ENCODE data around the gene XPC. TPM values are rescaled to one million over a fixed set of nuclear protein-coding genes. Genes with fewer than 3 reads are reported as not detected.

Gene XPC
- total RNA-seq, 4 donors from 2014 or later: 27.6 to 73.0 (median 34.4) TPM

GRCh38 chr3:14211621-14212020 is 33.2 kb upstream of the XPC start:
- WGBS, 2 donors (ENCODE audit: low coverage in 1 of 2): 73 to 78% methylated on average over 4 of the region's 4 CpGs
- no peaks in the 10 kb centered on the region for H3K4me1 ChIP-seq

DNA sequence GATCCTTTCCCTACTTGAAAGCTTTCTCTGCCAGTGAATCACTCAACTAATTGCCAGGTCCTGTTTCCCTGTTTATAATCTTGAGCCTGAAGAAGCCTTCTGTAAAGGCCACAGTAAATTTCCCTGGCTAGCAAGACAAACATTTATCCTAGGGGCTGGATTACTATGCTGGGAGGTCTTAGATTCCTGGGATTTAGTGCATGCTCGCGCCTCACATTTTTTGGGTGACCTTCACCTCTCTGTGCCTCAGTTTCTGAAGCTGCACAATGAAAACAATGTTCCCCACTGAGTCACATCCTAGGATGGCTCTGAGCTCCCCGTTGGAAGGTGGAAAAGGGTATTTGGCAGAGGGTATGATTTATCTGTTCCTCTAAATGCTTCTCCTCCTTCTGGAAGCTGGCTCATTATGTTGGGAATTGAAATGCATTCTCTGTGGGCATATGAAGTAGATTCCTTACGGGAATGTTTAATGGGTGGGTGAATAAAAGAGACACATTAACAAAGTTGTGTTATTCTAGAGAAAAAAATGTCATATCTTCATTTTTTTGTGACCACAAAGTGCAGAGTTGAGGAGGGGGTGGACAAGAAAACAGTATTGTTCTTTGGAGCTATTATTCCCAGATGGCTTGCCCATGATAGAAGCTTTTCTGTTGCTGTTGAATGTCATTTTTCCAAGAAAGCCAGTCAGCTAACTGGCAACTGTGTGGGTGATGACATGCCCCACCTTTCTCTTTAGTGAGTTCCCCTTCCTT is 32.6 kb upstream of the XPC start:
- no peak for TF ChIP-seq POLR2AphosphoS5 (IDR thresholded peaks at IDR 0.05)
- no peak overlapping the region for H3K4me3 ChIP-seq
- no peaks in the 10 kb centered on the region for H3K27me3 ChIP-seq
- no peaks in the 10 kb centered on the region for H3K4me1 ChIP-seq
- H3K27ac ChIP-seq: no peak overlapping the region
- H3K9me3 ChIP-seq: no peaks in the 10 kb centered on the region
- 50 to 71% methylated on average over 1 to 3 of the region's 4 CpGs for WGBS, 2 donors (ENCODE audit: low coverage in 1 of 2)
- H3K36me3 ChIP-seq: no peaks in the 10 kb centered on the region
- ATAC-seq: no peak

More at GRCh38 chr3:14211621-14212020, 33.2 kb upstream of the XPC start:
- no peak for ATAC-seq
- TF ChIP-seq POLR2AphosphoS5 (IDR thresholded peaks at IDR 0.05) (no peak), EP300 (IDR thresholded peaks at IDR 0.05) (no peak)
- Histone ChIP-seq H3K27ac (no peak overlapping the region), H3K36me3 (no peaks in the 10 kb centered on the region), H3K27me3 (no peaks in the 10 kb centered on the region), H3K4me3 (no peak overlapping the region), H3K9me3 (no peaks in the 10 kb centered on the region)

DNA sequence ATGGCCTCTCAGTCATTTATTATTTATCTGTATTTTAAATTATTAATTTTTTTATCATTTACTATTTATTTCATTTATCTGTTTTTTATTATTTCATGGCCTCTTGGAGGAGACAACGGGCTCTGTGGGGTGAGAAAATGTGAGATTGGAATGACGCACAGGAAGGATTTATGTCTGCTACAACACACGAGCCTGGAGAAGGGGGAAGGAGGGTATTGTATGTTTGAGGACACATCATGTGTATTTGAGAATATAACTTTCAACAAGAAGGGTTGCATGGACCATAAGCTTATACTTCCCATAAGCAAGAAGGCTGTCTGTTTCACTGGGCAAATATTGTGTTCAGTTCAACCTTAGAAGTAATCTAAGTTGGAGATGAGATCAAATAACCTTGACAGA is 31.9 kb upstream of the XPC start:
- H3K27ac ChIP-seq: no peak overlapping the region
- no peaks in the 10 kb centered on the region for H3K9me3 ChIP-seq
- TF ChIP-seq, protein P1, sequence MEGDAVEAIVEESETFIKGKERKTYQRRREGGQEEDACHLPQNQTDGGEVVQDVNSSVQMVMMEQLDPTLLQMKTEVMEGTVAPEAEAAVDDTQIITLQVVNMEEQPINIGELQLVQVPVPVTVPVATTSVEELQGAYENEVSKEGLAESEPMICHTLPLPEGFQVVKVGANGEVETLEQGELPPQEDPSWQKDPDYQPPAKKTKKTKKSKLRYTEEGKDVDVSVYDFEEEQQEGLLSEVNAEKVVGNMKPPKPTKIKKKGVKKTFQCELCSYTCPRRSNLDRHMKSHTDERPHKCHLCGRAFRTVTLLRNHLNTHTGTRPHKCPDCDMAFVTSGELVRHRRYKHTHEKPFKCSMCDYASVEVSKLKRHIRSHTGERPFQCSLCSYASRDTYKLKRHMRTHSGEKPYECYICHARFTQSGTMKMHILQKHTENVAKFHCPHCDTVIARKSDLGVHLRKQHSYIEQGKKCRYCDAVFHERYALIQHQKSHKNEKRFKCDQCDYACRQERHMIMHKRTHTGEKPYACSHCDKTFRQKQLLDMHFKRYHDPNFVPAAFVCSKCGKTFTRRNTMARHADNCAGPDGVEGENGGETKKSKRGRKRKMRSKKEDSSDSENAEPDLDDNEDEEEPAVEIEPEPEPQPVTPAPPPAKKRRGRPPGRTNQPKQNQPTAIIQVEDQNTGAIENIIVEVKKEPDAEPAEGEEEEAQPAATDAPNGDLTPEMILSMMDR (IDR thresholded peaks at IDR 0.05): no peak
- TF ChIP-seq EP300 (IDR thresholded peaks at IDR 0.05) (no peak), POLR2AphosphoS5 (IDR thresholded peaks at IDR 0.05) (no peak), POLR2A (IDR thresholded peaks at IDR 0.05) (no peak)
- 81 to 93% methylated on average over 2 to 3 of the region's 3 CpGs for WGBS, 2 donors (ENCODE audit: low coverage in 1 of 2)
- no peak overlapping the region for H3K4me3 ChIP-seq
- no peaks in the 10 kb centered on the region for H3K4me1 ChIP-seq
- H3K36me3 ChIP-seq: no peaks in the 10 kb centered on the region
- ATAC-seq: no peak
- no peaks in the 10 kb centered on the region for H3K27me3 ChIP-seq

- ATAC-seq: no peak
- Histone ChIP-seq H3K27me3 (no peaks in the 10 kb centered on the region), H3K36me3 (no peaks in the 10 kb centered on the region), H3K4me3 (no peak overlapping the region), H3K4me1 (peaks cover 0 to 3% (median 0%) of the 10 kb centered on the region in 3 donors), H3K9me3 (no peaks in the 10 kb centered on the region), H3K27ac (no peak overlapping the region)
- TF ChIP-seq POLR2A (IDR thresholded peaks at IDR 0.05): no peak
- no peak for TF ChIP-seq EP300 (IDR thresholded peaks at IDR 0.05)
- TF ChIP-seq, protein P1 (IDR thresholded peaks at IDR 0.05): no peak
- TF ChIP-seq POLR2AphosphoS5 (IDR thresholded peaks at IDR 0.05): no peak
- WGBS, 2 donors (ENCODE audit: low coverage in 1 of 2): 53 to 74% methylated on average over 6 to 12 of the region's 14 CpGs
Observed at GRCh38 chr3:14209581-14210289, 31.3 kb upstream of the XPC start.

DNA sequence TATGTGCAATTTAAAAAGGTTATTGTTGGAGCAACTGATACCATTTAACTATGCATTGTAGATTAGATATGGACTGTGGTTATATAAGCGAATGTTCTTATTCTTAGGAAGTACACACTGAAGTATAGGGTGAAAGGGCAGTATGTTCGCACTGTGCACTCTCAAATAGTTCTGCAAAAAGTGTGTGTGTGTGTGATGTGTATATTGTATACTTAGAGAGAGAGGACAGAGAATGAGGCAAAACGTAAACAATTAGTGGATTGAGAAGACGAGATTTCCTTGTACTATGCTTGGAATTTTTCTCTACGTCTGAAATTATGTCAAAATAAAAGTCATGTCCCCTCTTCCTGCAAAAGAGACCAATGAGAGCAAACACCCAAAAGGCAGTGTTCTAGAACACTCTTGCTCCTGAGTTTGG is 30.6 kb upstream of the XPC start:
- no peaks in the 10 kb centered on the region for H3K27me3 ChIP-seq
- ATAC-seq: no peak
- no peak overlapping the region for H3K4me3 ChIP-seq
- H3K36me3 ChIP-seq: no peaks in the 10 kb centered on the region
- H3K27ac ChIP-seq: no peak overlapping the region
- TF ChIP-seq, protein P1 (IDR thresholded peaks at IDR 0.05): no peak
- TF ChIP-seq POLR2A (IDR thresholded peaks at IDR 0.05): no peak
- no peak for TF ChIP-seq EP300 (IDR thresholded peaks at IDR 0.05)
- TF ChIP-seq POLR2AphosphoS5 (IDR thresholded peaks at IDR 0.05): no peak
- H3K4me1 ChIP-seq: peaks cover 0 to 11% (median 4%) of the 10 kb centered on the region in 3 donors
- WGBS, 2 donors (ENCODE audit: low coverage in 1 of 2): 44 to 50% methylated on average over 5 of the region's 5 CpGs
- no peaks in the 10 kb centered on the region for H3K9me3 ChIP-seq
